ENCODE results near the gene PHTF2. TPM values are rescaled to one million over a fixed set of nuclear protein-coding genes. Genes with fewer than 3 reads are reported as not detected.

The PHTF2 gene
- polyA plus RNA-seq, 3 donors, result 10.1 to 34.3 (median 10.3) TPM

GRCh38 chr7:77989981-77990566 is 191.5 kb downstream of the PHTF2 start:
- H3K9me3 Mint-ChIP-seq, result peaks cover 0 to 8% (median 4%) of the 10 kb centered on the region in 7 donors
- DNase-seq, result peak in 2 of 3 donors; percentile 2 to 23
- Histone ChIP-seq H3K9ac (ENCODE audit: insufficient read depth, low read length, poor library complexity, severe bottlenecking) (no peak overlapping the region), H3K27ac (ENCODE audit: low read depth in 1 of 2, low read length in 2 of 2) (no peak overlapping the region), H3K4me2 (replicated peaks; ENCODE audit: extremely low read depth, low read length, poor library complexity, severe bottlenecking) (no peak overlapping the region), H3K36me3 (replicated peaks in 1 of 2; ENCODE audit: control insufficient read depth in 1 of 2, insufficient read depth in 2 of 2, low read length in 2 of 2) (no peaks in the 10 kb centered on the region), H3K27me3 (ENCODE audit: control insufficient read depth in 2 of 2, insufficient read depth in 2 of 2, low read length in 2 of 2) (no peaks in the 10 kb centered on the region), H3K4me3 (replicated peaks in 1 of 3; ENCODE audit: low read depth in 2 of 3, low read length in 3 of 3) (no peak overlapping the region), H3K4me1 (ENCODE audit: control insufficient read depth in 1 of 2, insufficient read depth in 2 of 2, low read length in 2 of 2) (no peaks in the 10 kb centered on the region), H4K20me1 (ENCODE audit: insufficient read depth, low read length) (no peaks in the 10 kb centered on the region), H3K79me2 (ENCODE audit: insufficient read depth, low read length) (no peaks in the 10 kb centered on the region), H3K9me3 (replicated peaks in 1 of 2; ENCODE audit: control insufficient read depth in 1 of 2, insufficient read depth in 1 of 2, low read length in 2 of 2) (no peaks in the 10 kb centered on the region), H2AFZ (ENCODE audit: insufficient read depth, low read depth, low read length, poor library complexity, severe bottlenecking) (no peak overlapping the region)
- no peak overlapping the region for H3K4me3 Mint-ChIP-seq
- WGBS (ENCODE audit: insufficient coverage), result 67% methylated on average over 3 of the region's 6 CpGs
- no peaks in the 10 kb centered on the region for H3K36me3 Mint-ChIP-seq
- H3K4me1 Mint-ChIP-seq, result peaks cover 10% of the 10 kb centered on the region
- TF ChIP-seq CTCF (IDR thresholded peaks at IDR 0.05), result no peak
- H3K27ac Mint-ChIP-seq, result peak overlapping the region in 3 of 7 donors; percentile 60 to 68 (median 64)
- intact Hi-C loops (cut with micrococcal nuclease), result no loop called here
- peaks cover 0 to 2% (median 1%) of the 10 kb centered on the region in 3 donors for H3K27me3 Mint-ChIP-seq (ENCODE audit: low read depth in 3 of 3)

GRCh38 chr7:77991656-77992055 is 193.1 kb downstream of the PHTF2 start:
- no peak overlapping the region for H2AFZ ChIP-seq (ENCODE audit: insufficient read depth, low read depth, low read length, poor library complexity, severe bottlenecking)
- H3K27ac ChIP-seq (ENCODE audit: low read depth in 1 of 2, low read length in 2 of 2), result no peak overlapping the region
- Mint-ChIP-seq H3K27ac (no peak overlapping the region), H3K9me3 (peaks cover 0 to 7% (median 4%) of the 10 kb centered on the region in 7 donors), H3K36me3 (no peaks in the 10 kb centered on the region), H3K4me1 (peaks cover 10% of the 10 kb centered on the region), H3K27me3 (ENCODE audit: low read depth in 3 of 3) (peaks cover 0 to 2% (median 0%) of the 10 kb centered on the region in 3 donors), H3K4me3 (no peak overlapping the region)
- no peak overlapping the region for H3K4me2 ChIP-seq (replicated peaks; ENCODE audit: extremely low read depth, low read length, poor library complexity, severe bottlenecking)
- 100% methylated on average over 1 of the region's 4 CpGs for WGBS (ENCODE audit: insufficient coverage)
- intact Hi-C loops (cut with micrococcal nuclease), result no loop called here
- H3K4me3 ChIP-seq (replicated peaks in 1 of 3; ENCODE audit: low read depth in 2 of 3, low read length in 3 of 3), result no peak overlapping the region
- H4K20me1 ChIP-seq (ENCODE audit: insufficient read depth, low read length), result no peaks in the 10 kb centered on the region
- DNase-seq, result no peak
- no peaks in the 10 kb centered on the region for H3K9me3 ChIP-seq (replicated peaks in 1 of 2; ENCODE audit: control insufficient read depth in 1 of 2, insufficient read depth in 1 of 2, low read length in 2 of 2)
- H3K4me1 ChIP-seq (ENCODE audit: control insufficient read depth in 1 of 2, insufficient read depth in 2 of 2, low read length in 2 of 2), result no peaks in the 10 kb centered on the region
- H3K9ac ChIP-seq (ENCODE audit: insufficient read depth, low read length, poor library complexity, severe bottlenecking), result no peak overlapping the region
- H3K79me2 ChIP-seq (ENCODE audit: insufficient read depth, low read length), result no peaks in the 10 kb centered on the region
- TF ChIP-seq CTCF (IDR thresholded peaks at IDR 0.05), result no peak
- H3K36me3 ChIP-seq (replicated peaks in 1 of 2; ENCODE audit: control insufficient read depth in 1 of 2, insufficient read depth in 2 of 2, low read length in 2 of 2), result no peaks in the 10 kb centered on the region
- H3K27me3 ChIP-seq (ENCODE audit: control insufficient read depth in 2 of 2, insufficient read depth in 2 of 2, low read length in 2 of 2), result no peaks in the 10 kb centered on the region

All from CD14-positive monocyte (primary cell).